Ishikawa (cell line): Measurements from ENCODE around the gene PUDP.

Experiments
- CEBPB ChIP-seq: IDR thresholded peaks from 2 replicates; pipeline ENCODE4 v1.6.1; 2012
- CREB1 ChIP-seq: IDR thresholded peaks from 2 replicates; pipeline ENCODE4 v1.6.1; 2012; ENCODE audit warnings: low read depth
- EGR1 ChIP-seq: IDR thresholded peaks from 2 replicates; pipeline ENCODE4 v1.6.1; 2012
- EP300 ChIP-seq: IDR thresholded peaks from 2 replicates; pipeline ENCODE4 v1.6.1; 2012; ENCODE audit warnings: borderline replicate concordance
- FOXM1 ChIP-seq: IDR thresholded peaks from 2 replicates; pipeline ENCODE4 v1.6.1; 2012; ENCODE audit warnings: low read depth, borderline replicate concordance
- NFIC ChIP-seq: IDR thresholded peaks from 2 replicates; pipeline ENCODE4 v1.6.1; 2012
- RAD21 ChIP-seq: IDR thresholded peaks from 2 replicates; pipeline ENCODE4 v1.6.1; 2012; ENCODE audit warnings: low read depth
- TAF1 ChIP-seq: IDR thresholded peaks from 2 replicates; pipeline ENCODE4 v1.6.1; 2012; ENCODE audit warnings: low read depth, mild to moderate bottlenecking
- TCF12 ChIP-seq: IDR thresholded peaks from 2 replicates; pipeline ENCODE4 v1.6.1; 2012; ENCODE audit warnings: low read depth
- TEAD4 ChIP-seq: IDR thresholded peaks from 2 replicates; pipeline ENCODE4 v1.6.1; 2012
- YY1 ChIP-seq: IDR thresholded peaks from 2 replicates; pipeline ENCODE4 v1.6.1; 2012; ENCODE audit warnings: low read depth
- ZBTB7A ChIP-seq: IDR thresholded peaks from 2 replicates; pipeline ENCODE4 v1.6.1; 2012; ENCODE audit warnings: low read depth
- TF ChIP-seq, protein P1 (sequence below): IDR thresholded peaks from 2 replicates; pipeline ENCODE4 v1.6.1; 2012
- TF ChIP-seq, protein P2 (sequence below): IDR thresholded peaks from 2 replicates; pipeline ENCODE4 v1.6.1; 2012; ENCODE audit warnings: low read depth, mild to moderate bottlenecking
- TF ChIP-seq, protein P3 (sequence below): IDR thresholded peaks from 2 replicates; pipeline ENCODE4 v1.6.1; 2012

Gene PUDP

DNA sequence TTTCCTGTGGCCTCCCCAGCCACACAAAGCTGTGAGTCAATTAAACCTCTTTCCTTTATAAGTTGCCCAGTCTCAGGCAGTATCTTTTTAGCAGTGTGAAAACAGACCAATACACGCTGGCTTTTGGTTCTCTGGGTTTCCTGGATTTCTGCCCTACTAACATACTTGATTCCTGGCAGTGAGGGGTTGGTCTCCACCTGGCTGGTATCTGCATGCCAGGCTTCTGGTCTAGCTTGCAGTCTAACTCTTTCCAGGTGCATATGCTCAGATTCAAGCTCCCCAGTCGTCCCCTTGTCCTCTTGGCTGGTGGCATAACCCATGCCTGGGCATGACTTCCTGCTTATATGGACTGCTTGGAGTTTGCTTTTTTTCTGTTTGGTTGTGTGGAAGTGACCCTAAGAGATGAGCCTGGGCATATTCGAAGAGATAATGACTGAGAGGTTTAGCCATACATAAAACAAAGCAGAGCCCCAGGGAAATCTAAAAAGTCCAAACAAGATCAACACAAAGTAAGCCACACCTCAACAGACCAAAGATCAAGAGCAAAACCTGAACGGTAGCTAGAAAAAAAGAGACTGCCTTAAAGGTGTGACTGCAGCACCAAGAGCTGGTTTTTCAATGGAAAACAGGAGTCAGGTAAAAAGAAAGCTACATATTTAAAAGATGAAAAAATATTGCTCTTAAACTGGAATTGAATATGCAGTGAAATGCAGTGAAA is 102.6 kb downstream of the PUDP start:
- TF ChIP-seq CREB1 (no peak), EP300 (no peak), FOXM1 (no peak), TAF1 (no peak), TEAD4 (no peak), CEBPB (no peak), TCF12 (no peak), NFIC (no peak), ZBTB7A (no peak), YY1 (no peak), RAD21 (no peak), EGR1 (no peak)
- TF ChIP-seq, protein P1, sequence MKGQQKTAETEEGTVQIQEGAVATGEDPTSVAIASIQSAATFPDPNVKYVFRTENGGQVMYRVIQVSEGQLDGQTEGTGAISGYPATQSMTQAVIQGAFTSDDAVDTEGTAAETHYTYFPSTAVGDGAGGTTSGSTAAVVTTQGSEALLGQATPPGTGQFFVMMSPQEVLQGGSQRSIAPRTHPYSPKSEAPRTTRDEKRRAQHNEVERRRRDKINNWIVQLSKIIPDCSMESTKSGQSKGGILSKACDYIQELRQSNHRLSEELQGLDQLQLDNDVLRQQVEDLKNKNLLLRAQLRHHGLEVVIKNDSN: no peak
- TF ChIP-seq, protein P2, sequence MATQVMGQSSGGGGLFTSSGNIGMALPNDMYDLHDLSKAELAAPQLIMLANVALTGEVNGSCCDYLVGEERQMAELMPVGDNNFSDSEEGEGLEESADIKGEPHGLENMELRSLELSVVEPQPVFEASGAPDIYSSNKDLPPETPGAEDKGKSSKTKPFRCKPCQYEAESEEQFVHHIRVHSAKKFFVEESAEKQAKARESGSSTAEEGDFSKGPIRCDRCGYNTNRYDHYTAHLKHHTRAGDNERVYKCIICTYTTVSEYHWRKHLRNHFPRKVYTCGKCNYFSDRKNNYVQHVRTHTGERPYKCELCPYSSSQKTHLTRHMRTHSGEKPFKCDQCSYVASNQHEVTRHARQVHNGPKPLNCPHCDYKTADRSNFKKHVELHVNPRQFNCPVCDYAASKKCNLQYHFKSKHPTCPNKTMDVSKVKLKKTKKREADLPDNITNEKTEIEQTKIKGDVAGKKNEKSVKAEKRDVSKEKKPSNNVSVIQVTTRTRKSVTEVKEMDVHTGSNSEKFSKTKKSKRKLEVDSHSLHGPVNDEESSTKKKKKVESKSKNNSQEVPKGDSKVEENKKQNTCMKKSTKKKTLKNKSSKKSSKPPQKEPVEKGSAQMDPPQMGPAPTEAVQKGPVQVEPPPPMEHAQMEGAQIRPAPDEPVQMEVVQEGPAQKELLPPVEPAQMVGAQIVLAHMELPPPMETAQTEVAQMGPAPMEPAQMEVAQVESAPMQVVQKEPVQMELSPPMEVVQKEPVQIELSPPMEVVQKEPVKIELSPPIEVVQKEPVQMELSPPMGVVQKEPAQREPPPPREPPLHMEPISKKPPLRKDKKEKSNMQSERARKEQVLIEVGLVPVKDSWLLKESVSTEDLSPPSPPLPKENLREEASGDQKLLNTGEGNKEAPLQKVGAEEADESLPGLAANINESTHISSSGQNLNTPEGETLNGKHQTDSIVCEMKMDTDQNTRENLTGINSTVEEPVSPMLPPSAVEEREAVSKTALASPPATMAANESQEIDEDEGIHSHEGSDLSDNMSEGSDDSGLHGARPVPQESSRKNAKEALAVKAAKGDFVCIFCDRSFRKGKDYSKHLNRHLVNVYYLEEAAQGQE: no peak
- TF ChIP-seq, protein P3, sequence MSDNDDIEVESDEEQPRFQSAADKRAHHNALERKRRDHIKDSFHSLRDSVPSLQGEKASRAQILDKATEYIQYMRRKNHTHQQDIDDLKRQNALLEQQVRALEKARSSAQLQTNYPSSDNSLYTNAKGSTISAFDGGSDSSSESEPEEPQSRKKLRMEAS: no peak

DNA sequence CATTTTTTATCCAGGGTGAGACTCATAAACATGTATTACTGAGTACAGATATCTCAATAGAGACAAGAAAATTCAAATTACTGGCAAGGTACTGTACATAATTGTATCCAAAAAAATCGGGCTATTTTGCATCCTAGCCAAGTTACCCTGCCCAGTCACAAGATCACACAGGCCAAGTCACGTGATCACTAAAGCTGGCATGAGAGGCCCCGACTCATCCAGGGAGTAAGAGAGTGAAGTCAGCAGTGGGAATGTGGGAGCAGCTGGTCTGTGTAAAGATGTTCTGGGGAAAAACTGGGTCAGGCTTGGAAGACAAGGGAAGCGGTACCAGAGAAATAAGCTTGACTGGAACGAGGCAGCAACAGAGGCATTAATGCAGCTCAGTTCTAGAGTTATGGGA is 119.7 kb downstream of the PUDP start:
- TF ChIP-seq YY1: no peak
- TF ChIP-seq, protein P3: no peak
- TF ChIP-seq RAD21: no peak
- no peak for TF ChIP-seq EP300
- TF ChIP-seq EGR1: no peak
- TF ChIP-seq CREB1: no peak
- TF ChIP-seq, protein P2: no peak
- no peak for TF ChIP-seq ZBTB7A
- TF ChIP-seq TAF1: no peak
- no peak for TF ChIP-seq NFIC
- TF ChIP-seq TCF12: no peak
- TF ChIP-seq TEAD4: no peak
- TF ChIP-seq, protein P1: no peak

DNA sequence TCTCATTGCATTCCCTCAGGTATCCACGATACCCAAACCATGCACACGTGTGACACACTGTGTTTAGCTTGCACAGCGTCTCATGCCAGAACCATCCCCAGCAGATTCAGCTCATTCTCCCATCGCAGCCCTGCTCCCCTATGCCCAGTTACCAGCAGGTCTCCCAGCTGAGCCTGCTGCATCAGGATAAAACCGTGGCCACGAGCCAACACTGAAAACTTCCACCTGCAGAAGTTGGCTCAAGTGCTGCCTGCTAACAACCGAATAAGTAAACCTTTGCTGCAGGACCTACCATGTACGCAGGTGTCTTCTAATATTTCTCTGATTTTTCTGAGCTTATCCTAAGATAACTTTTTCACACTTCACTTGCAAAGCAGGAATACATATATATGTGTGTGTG is 120.9 kb downstream of the PUDP start:
- no peak for TF ChIP-seq TAF1
- TF ChIP-seq CEBPB: no peak
- no peak for TF ChIP-seq TCF12
- TF ChIP-seq, protein P1: no peak
- TF ChIP-seq NFIC: no peak
- no peak for TF ChIP-seq ZBTB7A
- TF ChIP-seq, protein P2: no peak

DNA sequence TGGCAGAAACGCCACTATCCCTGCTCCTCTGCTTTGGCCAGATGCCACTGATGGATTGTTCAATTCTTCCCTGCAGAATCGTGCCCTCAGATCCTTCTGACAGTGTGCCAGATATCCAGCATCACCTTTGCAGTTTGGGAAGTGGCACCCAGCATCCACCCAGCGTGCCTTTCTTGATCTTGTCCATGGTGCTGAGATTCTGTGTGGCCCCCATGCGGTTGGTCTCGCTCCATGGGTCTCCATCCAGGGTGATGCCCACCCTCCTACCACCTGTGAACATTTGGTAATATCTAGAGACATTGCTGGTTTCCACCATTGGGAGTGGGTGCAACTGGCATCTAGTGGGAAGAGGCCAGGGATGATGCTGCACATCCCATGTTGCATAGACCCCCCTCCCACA is 121.6 kb downstream of the PUDP start:
- TF ChIP-seq, protein P2: peak; percentile 51
